GM12878 (cell line): ENCODE measurements around the gene HNRNPR. TPM values are rescaled to one million over a fixed set of nuclear protein-coding genes. Genes with fewer than 3 reads are reported as not detected.

Source experiments
- ATAC-seq: fragments of 200-7000 bp; cut with Tn5 transposase; 3 replicates; pipeline ENCODE4 v1.9.1; 2020; ENCODE audit warnings: mild to moderate bottlenecking, moderate library complexity
- BruUV-seq: library from RNA; stranded (reverse); fragments of 400-500 nt; replicated peaks from 2 replicates; lab custom pipeline; 2021; lab: Mats Ljungman, UMichigan
- CTCF ChIA-PET: fragments of 300-600 bp; sonication (Branson Sonifier 250); formaldehyde crosslinking; extraction: SDS; loops from one replicate; lab custom pipeline; 2021; ENCODE audit warnings: inconsistent platforms; lab: Yijun Ruan, JAX
- POLR2A ChIA-PET: fragments of 350-600 bp; formaldehyde crosslinking; extraction: SDS; loops from one replicate; lab custom pipeline; 2021; ENCODE audit warnings: inconsistent platforms; lab: Charles Lee
- RAD21 ChIA-PET: fragments of 300-600 bp; sonication (Branson Sonifier 250); formaldehyde crosslinking; loops from one replicate; lab custom pipeline; 2023; ENCODE audit warnings: antibody characterized with exemption; ENCODE audit not compliant: unreplicated experiment; lab: Charles Lee
- SMC1A ChIA-PET: fragments of 300-600 bp; sonication (Branson Sonifier 250); formaldehyde crosslinking; loops from one replicate; lab custom pipeline; 2023; ENCODE audit not compliant: unreplicated experiment, uncharacterized antibody; lab: Charles Lee
- DNase-seq: peaks from one replicate; pipeline ENCODE4 v3.0.0-alpha.2; 2011; ENCODE audit warnings: low read depth, low spot score
- FAIRE-seq: peaks from 3 replicates; lab custom pipeline; 2011; peaks lifted over from hg19 to GRCh38; lab: Jason Lieb, UNC
- H2AFZ ChIP-seq: 2 replicates; pipeline ENCODE4 v1.6.0; 2011; ENCODE audit warnings: low read depth, low read length, control low read depth; ENCODE audit not compliant: control insufficient read depth
- H3K27ac ChIP-seq: 2 replicates; pipeline ENCODE4 v1.5.1; 2011; ENCODE audit warnings: control low read depth; ENCODE audit not compliant: control insufficient read depth, insufficient read depth
- H3K27me3 ChIP-seq, 2 experiments: replicated peaks in 1 of 2; 2 replicates each; pipeline versions ENCODE4 v1.6.0 to v1.6.1; 2011; ENCODE audit warnings: low read length in 1 of 2; ENCODE audit not compliant: control insufficient read depth in 2 of 2, insufficient read depth in 2 of 2
- H3K36me3 ChIP-seq, 2 experiments: 2 replicates each; pipeline ENCODE4 v1.5.1; 2011; ENCODE audit warnings: low read length in 1 of 2; ENCODE audit not compliant: control insufficient read depth in 2 of 2, insufficient read depth in 2 of 2
- H3K4me1 ChIP-seq: 2 replicates; pipeline ENCODE4 v1.6.1; 2011; ENCODE audit warnings: mild to moderate bottlenecking, low read length, moderate library complexity, mixed read lengths; ENCODE audit not compliant: control insufficient read depth, insufficient read depth
- H3K4me2 ChIP-seq: 2 replicates; pipeline ENCODE4 v1.6.0; 2011; ENCODE audit warnings: control low read depth; ENCODE audit not compliant: control insufficient read depth, insufficient read depth
- H3K4me3 ChIP-seq: fragments of 200-600 bp; sonication (generic); 2 replicates; pipeline ENCODE4 v1.5.1; 2016
- H3K79me2 ChIP-seq: 2 replicates; pipeline ENCODE4 v1.6.0; 2011; ENCODE audit warnings: low read length; ENCODE audit not compliant: control insufficient read depth, insufficient read depth
- H3K9ac ChIP-seq: 2 replicates; pipeline ENCODE4 v1.8.0; 2011; ENCODE audit warnings: low read length, control low read depth, mixed read lengths; ENCODE audit not compliant: control insufficient read depth, insufficient read depth
- H3K9me3 ChIP-seq: replicated peaks from 3 replicates; pipeline ENCODE4 v1.5.1; 2011; ENCODE audit warnings: mild to moderate bottlenecking, low read length; ENCODE audit not compliant: control insufficient read depth, insufficient read depth
- H4K20me1 ChIP-seq: 2 replicates; pipeline ENCODE4 v1.6.0; 2011; ENCODE audit not compliant: control insufficient read depth, insufficient read depth
- BHLHE40 ChIP-seq, 2 experiments: fragments of 450-650 bp in 1 of 2; IDR thresholded peaks; 2 replicates each; pipeline ENCODE4 v1.6.1; 2011 to 2017; ENCODE audit warnings: low read depth in 2 of 2, borderline replicate concordance in 1 of 2, improper control_type of control experiment in 1 of 2, low read length in 1 of 2, mild to moderate bottlenecking in 1 of 2
- CHD4 ChIP-seq: fragments of 200-600 bp; sonication (generic); IDR thresholded peaks from 2 replicates; pipeline ENCODE4 v1.6.1; 2016; ENCODE audit warnings: mild to moderate bottlenecking
- ESRRA ChIP-seq: IDR thresholded peaks from 2 replicates; pipeline ENCODE4 v1.6.1; 2012; ENCODE audit warnings: mild to moderate bottlenecking, low read length, improper control_type of control experiment
- FOXK2 ChIP-seq: fragments of 450-650 bp; IDR thresholded peaks from 2 replicates; pipeline ENCODE4 v1.6.1; 2017; ENCODE audit warnings: mild to moderate bottlenecking, moderate library complexity
- GATAD2B ChIP-seq: fragments of 450-650 bp; conservative IDR thresholded peaks from 2 replicates; pipeline ENCODE4 v1.6.1; 2017; ENCODE audit warnings: low read depth, mild to moderate bottlenecking, moderate library complexity
- IKZF1 ChIP-seq: fragments of 450-650 bp; conservative IDR thresholded peaks from 2 replicates; pipeline ENCODE4 v1.6.1; 2017; ENCODE audit warnings: antibody characterized with exemption, mild to moderate bottlenecking
- IKZF2 ChIP-seq, 2 experiments: fragments of 450-650 bp; IDR thresholded peaks; 2 replicates each; pipeline ENCODE4 v1.6.1; 2017; ENCODE audit warnings: mild to moderate bottlenecking in 2 of 2, moderate library complexity in 2 of 2
- KDM1A ChIP-seq: fragments of 200-600 bp; sonication (generic); IDR thresholded peaks from 2 replicates; pipeline ENCODE4 v1.6.1; 2016; ENCODE audit warnings: borderline replicate concordance
- KLF5 ChIP-seq: fragments of 450-650 bp; IDR thresholded peaks from 2 replicates; pipeline ENCODE4 v1.6.1; 2014; ENCODE audit warnings: mild to moderate bottlenecking; ENCODE audit not compliant: partially characterized antibody
- NFYA ChIP-seq: IDR thresholded peaks from 2 replicates; pipeline ENCODE4 v1.6.1; 2011; ENCODE audit warnings: low read depth, mild to moderate bottlenecking, low read length, improper control_type of control experiment, borderline replicate concordance
- NR2C2 ChIP-seq: IDR thresholded peaks from 2 replicates; pipeline ENCODE4 v1.6.1; 2011; ENCODE audit warnings: borderline replicate concordance, low read depth; ENCODE audit not compliant: control insufficient read depth, insufficient read length
- RCOR1 ChIP-seq: conservative IDR thresholded peaks from 2 replicates; pipeline ENCODE4 v1.6.1; 2012; ENCODE audit warnings: low read depth, low read length, improper control_type of control experiment
- SKIL ChIP-seq: fragments of 450-650 bp; IDR thresholded peaks from 2 replicates; pipeline ENCODE4 v1.6.1; 2017; ENCODE audit warnings: mild to moderate bottlenecking, low read depth, inconsistent platforms; ENCODE audit not compliant: poor library complexity, severe bottlenecking
- TBL1XR1 ChIP-seq: IDR thresholded peaks from 2 replicates; pipeline ENCODE4 v1.6.1; 2012; ENCODE audit warnings: low read depth, low read length, improper control_type of control experiment
- USF1 ChIP-seq: IDR thresholded peaks from 2 replicates; pipeline ENCODE4 v1.6.1; 2011; ENCODE audit warnings: borderline replicate concordance, low read depth, mild to moderate bottlenecking, moderate library complexity, mixed read lengths, low read length; ENCODE audit not compliant: insufficient read depth; ENCODE audit errors: extremely low read length
- USF2 ChIP-seq: IDR thresholded peaks from 2 replicates; pipeline ENCODE4 v1.6.1; 2011; ENCODE audit warnings: low read depth, low read length, improper control_type of control experiment, borderline replicate concordance
- ZNF207 ChIP-seq: fragments of 450-650 bp; IDR thresholded peaks from 2 replicates; pipeline ENCODE4 v1.6.1; 2014; ENCODE audit warnings: antibody characterized with exemption, mild to moderate bottlenecking, borderline replicate concordance
- WGBS: methylation state at CpG from one replicate; pipeline ENCODE4 v1.1.6; 2016; ENCODE audit warnings: low lambda C conversion rate; ENCODE audit not compliant: insufficient replicate concordance, insufficient coverage; ENCODE audit errors: missing lambda C conversion rate; 5-methylcytosine and 5-hydroxymethylcytosine counted together
- in situ Hi-C: fragments of 300-500 bp; cut with MboI; formaldehyde crosslinking; loops from 9 replicates; pipeline ENCODE4 v1.14.3; 2018; ENCODE audit warnings: mixed read lengths
- intact Hi-C: fragments of 100-400 bp; cut with micrococcal nuclease; formaldehyde crosslinking; loops from one replicate; pipeline ENCODE4 v1.14.2; 2022; ENCODE audit not compliant: unreplicated experiment
- polyA plus RNA-seq, 11 experiments: library from polyadenylated mRNA; depleted of rRNA in 4 of 11; unstranded in 6 of 11; stranded (reverse) in 5 of 11; fragments of >200 nt; fragmentation: Nextera tagmentation in 4 of 11; fragmentation: Illumina TruSeq in 1 of 11; extraction: Ambion mirVana in 4 of 11; extraction: Trizol in 1 of 11; gene quantifications; 1 replicate in 1 of 11; 2 replicates in 10 of 11; pipeline versions ENCODE4 v1.2.1 to v1.2.3, GENCODE V29; 2011 to 2016; ENCODE audit warnings: inconsistent platforms in 2 of 11, missing spikeins in 2 of 11, low read depth in 1 of 11
- total RNA-seq, 4 experiments: library from RNA; depleted of rRNA in 3 of 4; stranded (reverse); fragments of >200 nt in 3 of 4; fragmentation: Illumina TruSeq in 1 of 4; extraction: Trizol in 1 of 4; gene quantifications; 2 replicates each; pipeline versions ENCODE4 v1.2.1 to v1.2.3, GENCODE V29; 2013 to 2021

HNRNPR gene
- total and polyA plus RNA-seq, 10 of the 15 experiments (the other 5 are each of a cell fraction or from before 2014, with no cell fraction given): 80.5 to 280 (median 218) TPM

- BruUV-seq: no TSS peak
- POLR2A ChIA-PET: interaction anchor here (1.0 kb wide), 1 partner anchor 9 kb away, joined by 3 read pairs; no protein-coding TSS in a partner anchor
- 80% methylated on average over 3 of the region's 3 CpGs for WGBS
Observed at GRCh38 chr1:23358310-23358875, 14.3 kb upstream of the HNRNPR start.

More at GRCh38 chr1:23358310-23358875, 14.3 kb upstream of the HNRNPR start:
- H3K27me3 ChIP-seq: no peaks in the 10 kb centered on the region
- no peak overlapping the region for H3K4me3 ChIP-seq
- TF ChIP-seq GATAD2B (no peak), USF1 (no peak), FOXK2 (no peak), ESRRA (no peak), NFYA (no peak), CHD4 (no peak), USF2 (no peak), NR2C2 (no peak), IKZF1 (no peak), KLF5 (no peak), SKIL (no peak), IKZF2 (IDR thresholded peaks at IDR 0.05) (no peak), KDM1A (no peak), TBL1XR1 (no peak), ZNF207 (no peak), RCOR1 (no peak), BHLHE40 (IDR thresholded peaks at IDR 0.05; ENCODE audit: borderline replicate concordance in 1 of 2, low read depth in 2 of 2, low read length in 1 of 2) (no peak)
- TF ChIP-seq, all 136 proteins: peak for 0
- intact Hi-C loops: no loop called here
- in situ Hi-C loops: no loop called here
- Histone ChIP-seq H3K9me3 (peaks cover 25% of the 10 kb centered on the region), H2AFZ (no peak overlapping the region), H3K4me1 (no peaks in the 10 kb centered on the region), H3K36me3 (peaks cover 0 to 9% of the 10 kb centered on the region in 2 experiments; a peak in 2 of 4 replicates), H3K27ac (no peak overlapping the region), H3K79me2 (no peaks in the 10 kb centered on the region), H3K9ac (no peak overlapping the region), H3K4me2 (no peak overlapping the region), H4K20me1 (no peaks in the 10 kb centered on the region)
- ATAC-seq: no peak
- no peak for FAIRE-seq
- no peak for DNase-seq
- ChIA-PET SMC1A (no interaction called here), RAD21 (interaction anchor here (0.6 kb wide), 1 partner anchor 29 kb away, joined by 3 read pairs; no protein-coding TSS in a partner anchor), CTCF (interaction anchor here (0.6 to 1.5 kb wide), 2 partner anchors 13 to 39 kb away, joined by 3 read pairs; no protein-coding TSS in a partner anchor)
